ENCODE data around the gene CCSAP.

DNA sequence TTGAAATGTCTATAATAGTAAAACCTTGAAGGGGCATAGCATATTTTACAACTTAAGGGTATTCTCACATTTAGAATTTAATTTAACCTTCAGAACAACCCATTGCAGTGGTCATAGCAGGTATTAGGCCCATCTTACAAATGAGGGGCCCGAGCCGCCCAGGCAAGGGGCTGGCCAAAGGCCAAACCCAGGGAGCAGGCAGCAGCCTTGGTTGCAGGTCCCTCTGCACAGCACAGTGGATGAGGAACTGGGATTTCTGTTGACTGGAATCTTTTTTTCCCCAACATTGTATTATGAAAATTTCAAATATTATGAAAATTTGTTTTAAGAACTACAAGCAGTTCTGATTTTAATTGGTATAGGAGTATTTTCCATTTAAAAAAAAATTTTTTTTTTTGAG, 33.2 kb downstream of the CCSAP start:
- TF ChIP-seq EZH2 (IDR thresholded peaks at IDR 0.05; ENCODE audit: low read length, unreplicated experiment) (no peak), EZH2phosphoT487 (IDR thresholded peaks at IDR 0.05; ENCODE audit: borderline replicate concordance, low read length) (no peak)
- TF ChIP-seq, protein P1, sequence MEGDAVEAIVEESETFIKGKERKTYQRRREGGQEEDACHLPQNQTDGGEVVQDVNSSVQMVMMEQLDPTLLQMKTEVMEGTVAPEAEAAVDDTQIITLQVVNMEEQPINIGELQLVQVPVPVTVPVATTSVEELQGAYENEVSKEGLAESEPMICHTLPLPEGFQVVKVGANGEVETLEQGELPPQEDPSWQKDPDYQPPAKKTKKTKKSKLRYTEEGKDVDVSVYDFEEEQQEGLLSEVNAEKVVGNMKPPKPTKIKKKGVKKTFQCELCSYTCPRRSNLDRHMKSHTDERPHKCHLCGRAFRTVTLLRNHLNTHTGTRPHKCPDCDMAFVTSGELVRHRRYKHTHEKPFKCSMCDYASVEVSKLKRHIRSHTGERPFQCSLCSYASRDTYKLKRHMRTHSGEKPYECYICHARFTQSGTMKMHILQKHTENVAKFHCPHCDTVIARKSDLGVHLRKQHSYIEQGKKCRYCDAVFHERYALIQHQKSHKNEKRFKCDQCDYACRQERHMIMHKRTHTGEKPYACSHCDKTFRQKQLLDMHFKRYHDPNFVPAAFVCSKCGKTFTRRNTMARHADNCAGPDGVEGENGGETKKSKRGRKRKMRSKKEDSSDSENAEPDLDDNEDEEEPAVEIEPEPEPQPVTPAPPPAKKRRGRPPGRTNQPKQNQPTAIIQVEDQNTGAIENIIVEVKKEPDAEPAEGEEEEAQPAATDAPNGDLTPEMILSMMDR (conservative IDR thresholded peaks at IDR 0.05; ENCODE audit: low read depth, low read length) = no peak
